ENCODE results near the gene C3orf18.
"Not testable (repeated sequence)": the region's sequence is repeated elsewhere in the genome, so short reads cannot be mapped to it uniquely, and the experiment has no call there.

The C3orf18 gene

DNA sequence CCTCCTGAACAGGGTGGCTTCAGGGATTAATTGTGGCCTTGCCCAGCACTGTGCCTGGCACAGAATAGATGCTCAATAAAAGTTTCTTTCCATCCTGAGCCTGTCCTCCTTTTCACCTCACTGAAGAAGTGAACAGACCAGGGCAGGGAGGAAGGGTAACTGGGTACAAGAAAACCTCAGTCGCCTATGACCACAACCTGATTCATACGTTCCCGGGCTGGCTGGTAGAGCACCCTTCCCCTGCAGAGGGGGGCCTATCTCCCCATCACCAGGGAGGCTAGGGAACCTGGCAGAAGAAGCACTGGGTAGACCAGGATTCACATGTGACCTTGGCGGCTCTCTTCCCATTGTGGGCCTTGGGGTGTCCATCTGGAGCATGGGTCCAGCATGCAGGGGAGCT, 36.3 kb downstream of the C3orf18 start:
- in situ Hi-C loops (cut with MboI; ENCODE audit: low sequenced_read_pairs), result loop anchor here (25.0 kb wide), 2 partner anchors 94 to 169 kb away; partner anchors contain the start of genes CYB561D2, NPRL2 and TMEM115

DNA sequence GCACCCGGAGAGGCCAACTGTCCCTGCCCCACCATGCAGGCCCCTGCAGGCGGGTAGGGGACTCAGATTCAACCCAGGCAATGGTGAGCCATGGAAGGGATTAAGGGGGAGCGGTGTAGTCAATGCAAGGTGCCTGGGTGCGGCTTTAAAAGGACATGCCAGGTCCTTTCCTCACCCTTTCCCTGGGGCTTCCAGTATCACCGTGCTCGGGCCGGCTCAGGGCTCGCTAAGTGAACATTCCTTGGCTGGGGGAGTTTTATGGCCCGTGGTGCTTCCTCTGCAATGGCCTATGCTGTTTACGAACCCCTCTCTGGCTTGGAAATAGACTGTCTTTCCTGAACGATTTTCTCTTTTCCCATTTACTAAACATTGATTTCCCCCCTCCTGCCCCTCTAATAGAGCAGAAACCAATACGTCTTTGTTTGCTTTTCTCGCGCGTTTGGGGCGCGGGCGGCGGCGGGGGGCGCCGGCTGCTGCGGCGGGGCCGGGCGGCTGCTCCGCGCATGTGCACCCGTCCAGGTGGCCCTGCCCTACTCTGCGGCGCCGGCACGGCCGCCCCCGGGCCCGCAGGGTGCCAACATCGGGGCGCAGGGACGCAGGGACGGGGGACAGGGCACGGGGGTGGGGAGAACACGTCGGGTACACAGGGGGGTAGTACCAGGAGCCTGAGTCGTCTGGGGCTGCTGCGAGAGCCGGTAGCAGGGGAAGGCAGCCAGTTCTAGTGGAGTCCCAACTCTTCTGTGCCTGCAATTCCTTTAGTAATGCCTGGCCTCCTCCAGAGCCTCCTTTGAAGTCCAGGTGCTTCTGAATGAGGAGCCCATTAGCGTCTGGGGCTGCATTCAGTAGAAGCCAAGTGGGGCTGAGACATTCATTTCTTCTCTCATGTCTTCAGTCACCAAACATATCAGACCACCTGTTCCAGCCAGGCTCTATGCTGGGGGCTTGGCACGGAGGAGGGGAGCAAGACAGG, 37.3 kb downstream of the C3orf18 start:
- in situ Hi-C loops (cut with MboI; ENCODE audit: low sequenced_read_pairs), result loop anchor here (25.0 kb wide), 2 partner anchors 93 to 168 kb away; partner anchors contain the start of genes CYB561D2, NPRL2 and TMEM115

GRCh38 chr3:50525987-50526386, 41.6 kb downstream of the C3orf18 start:
- in situ Hi-C loops (cut with MboI; ENCODE audit: low sequenced_read_pairs), result loop anchor here (25.0 kb wide), 2 partner anchors 89 to 164 kb away; partner anchors contain the start of genes CYB561D2, NPRL2 and TMEM115

GRCh38 chr3:50525191-50525910, 42.2 kb downstream of the C3orf18 start:
- in situ Hi-C loops (cut with MboI; ENCODE audit: low sequenced_read_pairs), result loop anchor here (25.0 kb wide), 2 partner anchors 88 to 163 kb away; partner anchors contain the start of genes CYB561D2, NPRL2 and TMEM115

- in situ Hi-C loops (cut with MboI; ENCODE audit: low sequenced_read_pairs), result loop anchor here (25.0 kb wide), 2 partner anchors 87 to 162 kb away; partner anchors contain the start of genes CYB561D2, NPRL2 and TMEM115
Observed at GRCh38 chr3:50524746-50525145, 42.8 kb downstream of the C3orf18 start.

DNA sequence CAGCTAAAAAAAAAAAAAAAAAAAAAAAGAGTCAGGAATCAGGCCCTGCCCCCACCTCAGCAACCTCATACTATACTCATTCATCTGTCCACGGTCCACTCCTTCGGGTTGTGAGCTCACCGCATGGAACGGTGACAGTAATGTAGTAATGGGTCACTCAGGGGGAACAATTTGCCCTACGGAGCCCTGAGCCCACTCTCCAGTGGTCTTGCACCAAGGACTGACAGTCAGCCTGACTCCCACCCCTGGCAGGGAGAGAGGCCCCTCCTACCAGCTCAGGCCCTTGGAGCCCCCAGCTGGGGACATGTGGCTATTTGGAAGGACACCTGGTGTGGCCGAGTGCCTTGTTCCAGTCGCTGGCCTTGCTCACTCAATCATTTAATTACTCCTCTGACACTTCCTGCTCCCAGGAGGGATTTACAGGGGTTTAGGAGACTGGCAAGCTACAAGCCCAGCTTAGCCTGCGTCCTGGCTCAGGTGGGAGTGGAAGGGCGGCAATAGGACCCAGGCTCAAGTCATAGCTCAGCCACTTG, 44.2 kb downstream of the C3orf18 start:
- in situ Hi-C loops (cut with MboI; ENCODE audit: low sequenced_read_pairs), result no loop called here

GRCh38 chr3:50521572-50521971, 46.0 kb downstream of the C3orf18 start:
- in situ Hi-C loops (cut with MboI; ENCODE audit: low sequenced_read_pairs), result no loop called here

DNA sequence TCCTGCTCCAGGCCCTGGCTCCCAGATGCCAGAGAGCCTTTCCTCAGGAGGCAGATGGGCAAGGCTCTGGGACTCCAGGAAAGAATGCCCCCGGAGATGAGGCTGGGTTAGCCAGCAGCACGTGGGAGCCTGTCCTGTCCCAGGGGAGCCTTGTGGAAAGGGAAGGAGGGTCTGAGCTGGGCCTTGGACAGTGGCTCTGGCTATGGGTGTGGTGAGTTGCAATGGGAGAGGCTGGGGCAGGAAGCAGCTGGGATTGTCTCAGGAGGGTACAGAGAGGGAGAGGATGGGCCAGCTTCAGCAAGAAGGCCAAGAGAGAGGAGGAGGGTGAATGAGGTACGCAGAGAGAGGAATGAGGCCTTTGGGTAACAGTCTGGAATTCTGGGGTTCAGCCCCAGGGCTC, 46.7 kb downstream of the C3orf18 start:
- in situ Hi-C loops (cut with MboI; ENCODE audit: low sequenced_read_pairs), result no loop called here

DNA sequence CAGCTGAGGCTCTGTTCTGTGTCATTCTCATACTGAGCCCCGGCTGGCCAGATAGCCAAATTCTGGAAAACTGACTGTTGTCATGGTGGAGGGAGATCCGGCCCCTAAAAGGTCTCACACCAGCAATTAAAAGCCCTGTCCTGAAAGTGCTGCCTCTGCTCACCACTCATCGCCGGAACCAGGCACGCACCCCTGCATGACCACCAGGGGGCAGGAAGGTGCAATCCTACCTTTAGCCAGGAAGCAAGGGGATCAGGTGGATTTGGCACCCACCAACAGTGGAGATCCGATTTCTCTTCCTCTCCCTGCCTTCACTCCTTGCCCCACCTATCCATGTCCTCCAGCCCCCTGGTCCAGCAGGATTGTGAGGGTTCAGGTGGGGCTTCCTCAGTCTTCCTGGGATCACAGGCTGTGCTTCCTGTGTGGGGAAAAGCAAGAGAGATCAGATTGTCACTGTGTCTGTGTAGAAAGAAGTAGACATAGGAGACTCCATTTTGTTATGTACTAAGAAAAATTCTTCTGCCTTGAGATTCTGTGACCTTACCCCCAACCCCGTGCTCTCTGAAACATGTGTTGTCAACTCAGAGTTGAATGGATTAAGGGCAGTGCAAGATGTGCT, 48.0 kb downstream of the C3orf18 start:
- in situ Hi-C loops (cut with MboI; ENCODE audit: low sequenced_read_pairs), result no loop called here

DNA sequence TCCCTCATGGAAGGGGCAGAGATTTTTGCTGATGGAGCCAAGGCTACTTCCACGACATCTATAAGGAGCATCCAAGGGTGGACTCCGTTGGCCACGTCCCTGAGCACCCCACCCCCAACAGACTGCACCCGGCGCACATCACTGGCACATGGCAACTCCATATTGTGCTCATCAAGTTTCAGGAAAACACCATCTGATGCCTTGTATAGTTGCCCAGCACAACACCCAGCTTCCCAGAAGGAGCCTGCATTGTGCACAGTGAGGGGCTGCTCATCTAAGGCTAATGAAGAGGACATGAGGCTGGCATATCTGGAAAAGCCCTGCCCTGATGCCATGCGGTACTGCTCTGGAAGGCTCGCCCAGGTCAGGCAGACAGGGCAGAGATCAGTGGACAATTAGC, 49.1 kb downstream of the C3orf18 start:
- in situ Hi-C loops (cut with MboI; ENCODE audit: low sequenced_read_pairs), result no loop called here

GRCh38 chr3:50517721-50518206, 49.8 kb downstream of the C3orf18 start:
- in situ Hi-C loops (cut with MboI; ENCODE audit: low sequenced_read_pairs), result no loop called here

DNA sequence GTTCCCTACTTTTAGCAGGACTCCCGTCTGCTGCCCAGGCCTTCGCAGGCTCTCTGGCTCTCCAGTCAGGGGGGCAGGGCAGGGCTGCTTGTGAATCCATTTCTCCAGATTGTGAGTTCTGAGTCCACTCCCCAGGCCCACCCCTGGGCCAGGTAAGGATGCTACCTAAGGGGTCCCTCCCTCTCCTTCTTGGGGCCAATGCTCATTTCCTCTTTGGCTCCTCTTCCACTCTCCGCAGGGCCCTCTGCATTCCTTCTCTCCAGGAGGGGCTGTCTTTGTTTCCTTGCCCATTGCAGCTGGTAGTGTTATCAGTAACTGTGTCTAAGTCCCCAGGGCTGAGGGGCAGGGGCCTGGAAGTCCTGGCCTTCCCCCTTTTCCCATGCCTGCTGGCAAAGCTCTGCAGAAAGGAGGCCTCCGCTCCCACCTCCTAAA, 51.1 kb downstream of the C3orf18 start:
- in situ Hi-C loops (cut with MboI; ENCODE audit: low sequenced_read_pairs), result no loop called here

DNA sequence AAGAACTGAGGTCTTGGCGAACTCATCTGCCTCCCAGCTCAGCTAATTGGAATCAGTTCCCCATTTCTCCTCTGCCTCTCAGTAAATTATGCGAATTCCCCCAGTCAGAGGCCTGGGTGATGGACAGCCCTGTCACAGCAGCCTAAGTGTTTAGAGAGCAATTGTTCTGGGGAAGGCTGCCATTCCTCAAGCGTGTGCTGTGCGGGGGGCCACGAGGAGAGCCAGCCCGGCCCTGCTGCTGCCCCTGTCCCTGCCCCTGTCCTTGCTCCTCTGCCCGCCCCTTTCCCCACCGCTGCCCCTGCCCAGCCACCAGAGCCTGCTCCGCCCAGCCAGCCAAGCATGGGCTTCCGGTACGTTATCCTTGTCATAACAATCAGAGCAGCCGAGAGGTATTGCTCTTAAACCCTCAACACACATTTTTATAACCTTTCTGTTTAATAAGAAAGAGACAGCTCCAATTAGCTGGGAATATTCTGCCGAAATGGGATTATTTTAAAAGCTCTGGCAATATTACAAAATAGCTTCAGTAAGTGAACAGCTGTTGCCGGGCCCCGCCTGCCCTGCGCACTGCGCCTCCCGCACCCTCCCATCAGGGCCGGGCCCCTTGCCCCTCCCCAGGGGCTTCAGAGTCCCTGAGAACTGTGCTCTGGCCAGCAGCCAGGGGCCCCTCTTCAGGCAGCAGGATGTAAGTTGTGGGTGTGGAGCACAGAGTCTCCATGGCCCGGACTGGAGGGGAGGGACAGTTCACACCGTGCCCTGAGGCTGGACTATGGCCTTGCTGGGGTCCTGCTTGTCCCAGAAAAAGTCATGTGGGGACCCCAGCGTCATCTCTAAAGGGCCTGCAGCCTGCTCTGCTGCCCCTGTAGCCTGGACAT, 51.7 kb downstream of the C3orf18 start:
- in situ Hi-C loops (cut with MboI; ENCODE audit: low sequenced_read_pairs), result no loop called here

DNA sequence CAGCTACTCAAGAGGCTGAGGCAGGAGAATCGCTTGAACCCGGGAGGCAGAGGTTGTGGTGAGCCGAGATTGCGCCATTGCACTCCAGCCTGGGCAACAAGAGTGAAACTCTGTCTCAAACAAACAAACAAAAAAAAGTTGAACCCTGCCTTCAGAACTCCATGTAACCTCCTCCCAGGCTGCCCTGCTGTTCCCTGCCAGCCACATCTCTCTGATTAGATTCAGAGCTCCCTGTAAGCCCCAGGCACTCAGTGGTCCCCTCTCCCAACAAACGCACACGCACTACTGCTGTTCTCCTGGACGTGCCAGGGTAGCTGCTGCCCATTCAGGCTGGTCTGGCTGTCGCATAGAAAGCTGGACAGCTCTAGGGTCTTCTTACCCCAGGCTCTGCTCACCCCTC, 54.6 kb downstream of the C3orf18 start:
- in situ Hi-C loops (cut with MboI; ENCODE audit: low sequenced_read_pairs), result not testable (repeated sequence)

DNA sequence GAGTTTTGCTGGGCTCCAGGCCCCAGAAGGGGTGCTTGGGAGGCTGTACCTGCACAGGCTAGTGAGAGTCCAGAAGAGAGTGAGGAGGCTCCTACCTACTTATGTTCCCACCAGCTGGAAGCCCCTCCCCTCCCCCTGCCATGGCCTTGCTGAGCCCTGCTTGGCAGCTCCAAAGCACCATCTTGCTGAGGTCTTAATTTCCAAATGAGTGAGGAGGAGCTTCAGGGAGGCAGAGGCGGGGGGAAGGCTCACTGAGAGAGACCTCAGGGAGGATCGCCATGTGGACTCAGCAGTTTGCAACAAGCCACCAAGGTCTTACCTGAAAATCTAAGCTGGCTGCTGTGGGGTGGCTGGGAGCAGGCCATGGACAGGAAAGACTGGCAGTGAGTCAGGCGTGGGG, 55.4 kb downstream of the C3orf18 start:
- in situ Hi-C loops (cut with MboI; ENCODE audit: low sequenced_read_pairs), result no loop called here

GRCh38 chr3:50510325-50510724, 57.2 kb downstream of the C3orf18 start:
- in situ Hi-C loops (cut with MboI; ENCODE audit: low sequenced_read_pairs), result no loop called here

GRCh38 chr3:50509715-50510114, 57.8 kb downstream of the C3orf18 start:
- in situ Hi-C loops (cut with MboI; ENCODE audit: low sequenced_read_pairs), result no loop called here

- in situ Hi-C loops (cut with MboI; ENCODE audit: low sequenced_read_pairs), result no loop called here
Observed at GRCh38 chr3:50508821-50509220, 58.7 kb downstream of the C3orf18 start.
